ENCODE data around the gene PHRF1.

PHRF1 gene

GRCh38 chr11:615504-616319 lies 39.4 kb downstream of the PHRF1 start, which contains the start of gene IRF7:
IRF7 (minus strand) TSS chr11:615950; CDS start chr11:615364, 586 bp downstream.
- DNase-seq (ENCODE audit: low read depth, low spot score) = peak; percentile 53

GRCh38 chr11:616320-617198 lies 40.3 kb downstream of the PHRF1 start:
- DNase-seq (ENCODE audit: low read depth, low spot score) = no peak

- no peak for DNase-seq (ENCODE audit: low read depth, low spot score)
These were observed 41.1 kb downstream of the PHRF1 start for GRCh38 chr11:617199-617911.

DNA sequence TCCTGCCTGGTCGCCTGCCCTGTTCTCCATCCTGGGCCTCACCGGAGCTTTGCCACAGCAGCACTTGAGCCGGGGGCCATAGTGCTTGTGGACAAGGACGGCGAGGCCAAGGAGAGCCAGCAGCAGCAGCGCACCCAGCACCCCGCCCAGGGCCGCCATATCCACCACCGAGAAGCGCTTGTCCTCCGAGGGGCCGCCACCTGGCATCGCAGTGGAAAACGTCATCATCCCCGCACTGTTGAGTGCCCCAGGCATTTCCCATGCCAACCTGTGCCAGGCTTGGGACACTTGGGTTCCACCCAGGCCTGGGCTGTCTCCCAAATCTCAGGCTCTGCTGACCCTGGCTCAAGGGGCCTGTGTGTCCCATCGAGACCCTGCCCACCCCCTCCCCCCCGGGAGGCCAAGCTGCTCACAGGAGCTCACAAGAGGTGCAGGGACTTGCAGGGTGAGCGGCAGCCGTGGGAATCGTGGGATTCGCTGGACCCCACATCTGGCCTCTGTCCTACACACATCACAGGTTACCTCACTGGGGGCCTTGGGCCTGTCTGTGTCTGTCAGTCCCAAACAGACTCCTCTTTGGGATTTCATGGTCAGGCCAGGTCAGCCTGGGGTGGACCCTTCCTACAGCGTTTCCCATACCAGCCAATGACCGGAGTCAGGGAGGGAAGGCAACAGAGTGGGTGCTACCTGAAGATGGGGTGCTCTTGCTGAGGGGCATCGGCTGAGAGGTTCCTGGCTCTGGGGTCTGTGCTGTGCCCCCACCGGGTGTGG lies 41.8 kb downstream of the PHRF1 start:
- no peak for DNase-seq (ENCODE audit: low read depth, low spot score)

DNA sequence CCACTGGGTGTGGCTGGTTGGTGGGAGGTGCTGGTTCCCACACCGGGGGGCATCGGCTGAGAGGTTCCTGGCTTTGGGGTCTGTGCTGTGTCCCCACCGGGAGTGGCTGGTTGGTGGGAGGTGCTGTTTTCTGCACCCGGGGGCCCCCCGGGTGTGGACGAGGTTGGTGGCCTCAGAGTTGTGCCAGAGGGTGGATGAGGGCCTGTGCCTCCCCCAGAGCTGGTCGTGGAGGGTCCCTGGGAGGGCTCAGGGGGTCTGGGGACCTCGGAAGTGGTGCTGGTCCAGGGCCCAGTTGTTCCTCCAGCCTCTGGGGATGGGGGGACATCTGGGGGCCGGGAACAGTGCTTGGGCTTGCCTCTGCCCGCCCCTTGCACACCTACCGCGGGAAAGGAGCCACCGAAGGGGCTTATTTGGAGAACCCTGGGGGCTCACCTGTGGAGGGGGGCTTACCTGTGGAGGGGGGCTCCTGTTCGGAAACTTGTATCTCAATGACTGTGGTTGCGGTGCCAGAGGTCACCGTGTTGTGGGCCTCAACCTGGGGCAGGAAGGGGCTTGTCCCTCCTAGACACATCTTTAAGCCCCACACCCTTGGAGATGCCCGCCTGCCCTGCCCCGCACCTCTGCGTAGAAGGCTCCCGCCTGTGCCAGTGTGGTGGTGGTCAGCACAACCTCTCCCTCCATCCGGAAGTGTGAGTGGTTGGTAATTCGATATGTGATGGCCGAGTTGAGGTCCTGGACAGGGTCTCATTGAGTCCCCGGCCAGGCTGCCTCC lies 42.8 kb downstream of the PHRF1 start:
- DNase-seq (ENCODE audit: low read depth, low spot score) = no peak

- no peak for DNase-seq (ENCODE audit: low read depth, low spot score)
These were observed 43.4 kb downstream of the PHRF1 start for GRCh38 chr11:619628-620050.

- DNase-seq (ENCODE audit: low read depth, low spot score) = no peak
These were observed 43.9 kb downstream of the PHRF1 start for GRCh38 chr11:620201-620600.

- no peak for DNase-seq (ENCODE audit: low read depth, low spot score)
These were observed 44.9 kb downstream of the PHRF1 start for GRCh38 chr11:620935-621814.

DNA sequence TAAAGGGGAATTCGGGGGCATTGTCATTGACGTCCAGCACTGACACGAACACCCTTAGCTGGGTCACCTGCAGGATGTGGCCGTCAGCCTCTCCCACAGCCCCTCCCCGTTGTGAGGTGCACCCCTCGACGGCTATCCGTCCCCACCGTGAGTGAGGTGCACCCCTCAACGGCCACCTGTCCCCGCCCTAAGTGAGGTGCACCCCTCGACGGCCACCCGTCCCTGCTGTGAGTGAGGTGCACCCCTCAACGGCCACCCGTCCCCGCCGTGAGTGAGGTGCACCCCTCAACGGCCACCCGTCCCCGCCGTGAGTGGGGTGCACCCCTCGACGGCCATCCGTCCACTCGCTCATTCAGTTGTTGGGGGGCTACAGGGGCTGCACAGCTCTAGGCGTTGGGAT lies 45.6 kb downstream of the PHRF1 start:
- no peak for DNase-seq (ENCODE audit: low read depth, low spot score)

- DNase-seq (ENCODE audit: low read depth, low spot score) = no peak
These were observed 47.1 kb downstream of the PHRF1 start for GRCh38 chr11:623349-623869.

- no peak for DNase-seq (ENCODE audit: low read depth, low spot score)
These were observed 47.9 kb downstream of the PHRF1 start for GRCh38 chr11:623999-624704.

DNA sequence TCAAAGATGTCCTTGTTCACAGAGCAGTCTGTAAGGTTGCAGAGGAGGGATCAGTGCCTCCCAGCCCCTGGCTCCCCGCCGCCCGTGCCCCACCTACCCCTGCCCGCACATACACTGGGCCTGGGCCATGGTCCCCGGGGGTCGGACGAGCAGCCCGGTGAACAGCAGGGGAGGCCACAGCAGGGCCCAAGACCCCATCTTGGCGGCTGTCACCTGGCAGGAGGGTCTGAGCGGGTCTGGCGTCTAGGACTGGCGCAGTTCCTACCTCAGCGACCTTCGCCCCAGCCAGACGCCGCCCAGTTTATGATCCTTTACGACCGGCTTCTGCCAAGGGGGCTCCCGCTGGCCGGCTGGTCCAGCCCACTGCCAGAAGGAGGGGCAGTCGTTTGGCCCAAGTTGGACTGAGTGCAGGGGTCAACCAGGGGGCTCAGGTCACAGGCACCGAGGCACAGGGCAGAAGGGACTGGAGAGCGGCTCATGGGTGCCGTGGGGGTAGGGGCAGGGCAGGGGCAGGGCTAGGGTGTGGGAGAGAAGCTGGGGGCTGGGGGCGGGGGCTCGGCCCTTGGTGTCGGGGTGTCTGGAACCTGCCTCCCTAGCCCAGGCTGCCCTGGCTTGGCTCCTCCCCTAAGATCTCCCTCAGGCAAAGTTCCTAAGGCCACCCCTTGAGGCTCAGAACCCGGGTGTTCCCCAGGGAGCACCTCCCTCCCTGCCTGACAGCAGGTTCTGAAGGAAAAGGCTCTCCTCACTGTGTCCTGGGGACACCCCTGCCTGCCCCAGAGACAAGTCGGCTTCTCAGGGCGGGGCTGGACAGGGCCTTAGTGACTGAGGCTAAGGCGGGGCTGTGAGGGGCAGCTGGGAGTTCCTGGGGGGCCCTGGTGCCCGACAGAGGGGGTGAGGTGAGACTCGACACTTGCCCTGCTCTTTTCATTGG lies 48.7 kb downstream of the PHRF1 start, which contains the start of gene CDHR5:
TSS of gene CDHR5 (minus strand) at position 251 of the 931 bp plus-strand sequence. CDS start at position 198, 53 bp downstream.
- DNase-seq (ENCODE audit: low read depth, low spot score) = no peak

- no peak for DNase-seq (ENCODE audit: low read depth, low spot score)
These were observed 49.5 kb downstream of the PHRF1 start for GRCh38 chr11:625636-626268.

GRCh38 chr11:626475-627307 lies 50.4 kb downstream of the PHRF1 start, which contains the start of gene SCT:
SCT (minus strand) TSS chr11:627181; CDS start chr11:627143, 38 bp downstream.
- DNase-seq (ENCODE audit: low read depth, low spot score) = no peak

GRCh38 chr11:627308-627576 lies 51.0 kb downstream of the PHRF1 start:
- DNase-seq (ENCODE audit: low read depth, low spot score) = no peak

DNA sequence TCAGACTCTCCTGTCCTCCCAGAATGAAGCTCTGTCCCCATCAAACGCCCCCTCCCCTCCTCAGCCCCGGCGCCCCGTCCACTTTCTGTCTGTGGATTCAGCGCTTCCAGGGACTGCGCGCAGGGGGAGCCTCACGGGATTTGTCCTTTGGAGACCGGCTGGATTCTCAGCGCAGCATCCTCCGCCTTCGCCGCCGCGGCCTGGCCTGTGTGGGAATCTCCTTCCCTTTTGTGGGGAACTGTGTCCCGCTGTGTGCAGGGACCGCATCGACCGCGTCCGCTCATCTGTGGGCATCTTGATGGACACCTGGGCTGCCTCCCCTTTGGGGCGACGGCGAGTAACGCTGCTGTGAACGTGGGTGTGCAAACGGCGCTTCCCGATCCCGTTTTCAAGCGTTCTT lies 51.8 kb downstream of the PHRF1 start:
- DNase-seq (ENCODE audit: low read depth, low spot score) = no peak
